Measurements from ENCODE around the gene PPA1.

- TF ChIP-seq CTCF (IDR thresholded peaks at IDR 0.05; ENCODE audit: low read length): no peak
- TF ChIP-seq EZH2 (IDR thresholded peaks at IDR 0.05; ENCODE audit: borderline replicate concordance, low read length): no peak
Measured at GRCh38 chr10:70169649-70170364, 63.4 kb downstream of the PPA1 start.

Data from OCI-LY1 (cell line).